GM12878 (cell line): ENCODE measurements around the gene CRACDL. TPM values are rescaled to one million over a fixed set of nuclear protein-coding genes. Genes with fewer than 3 reads are reported as not detected.

ENCODE experiments used
- ATAC-seq: fragments of 200-7000 bp; cut with Tn5 transposase; 3 replicates; pipeline ENCODE4 v1.9.1; 2020; ENCODE audit warnings: mild to moderate bottlenecking, moderate library complexity
- BruUV-seq: library from RNA; stranded (reverse); fragments of 400-500 nt; replicated peaks from 2 replicates; lab custom pipeline; 2021; lab: Mats Ljungman, UMichigan
- CTCF ChIA-PET: fragments of 300-600 bp; sonication (Branson Sonifier 250); formaldehyde crosslinking; extraction: SDS; loops from one replicate; lab custom pipeline; 2021; ENCODE audit warnings: inconsistent platforms; lab: Yijun Ruan, JAX
- POLR2A ChIA-PET: fragments of 350-600 bp; formaldehyde crosslinking; extraction: SDS; loops from one replicate; lab custom pipeline; 2021; ENCODE audit warnings: inconsistent platforms; lab: Charles Lee
- RAD21 ChIA-PET: fragments of 300-600 bp; sonication (Branson Sonifier 250); formaldehyde crosslinking; loops from one replicate; lab custom pipeline; 2023; ENCODE audit warnings: antibody characterized with exemption; ENCODE audit not compliant: unreplicated experiment; lab: Charles Lee
- SMC1A ChIA-PET: fragments of 300-600 bp; sonication (Branson Sonifier 250); formaldehyde crosslinking; loops from one replicate; lab custom pipeline; 2023; ENCODE audit not compliant: unreplicated experiment, uncharacterized antibody; lab: Charles Lee
- DNase-seq: peaks from one replicate; pipeline ENCODE4 v3.0.0-alpha.2; 2011; ENCODE audit warnings: low read depth, low spot score
- FAIRE-seq: peaks from 3 replicates; lab custom pipeline; 2011; peaks lifted over from hg19 to GRCh38; lab: Jason Lieb, UNC
- H2AFZ ChIP-seq: 2 replicates; pipeline ENCODE4 v1.6.0; 2011; ENCODE audit warnings: low read depth, low read length, control low read depth; ENCODE audit not compliant: control insufficient read depth
- H3K27ac ChIP-seq: 2 replicates; pipeline ENCODE4 v1.5.1; 2011; ENCODE audit warnings: control low read depth; ENCODE audit not compliant: control insufficient read depth, insufficient read depth
- H3K27me3 ChIP-seq, 2 experiments: replicated peaks in 1 of 2; 2 replicates each; pipeline versions ENCODE4 v1.6.0 to v1.6.1; 2011; ENCODE audit warnings: low read length in 1 of 2; ENCODE audit not compliant: control insufficient read depth in 2 of 2, insufficient read depth in 2 of 2
- H3K36me3 ChIP-seq, 2 experiments: 2 replicates each; pipeline ENCODE4 v1.5.1; 2011; ENCODE audit warnings: low read length in 1 of 2; ENCODE audit not compliant: control insufficient read depth in 2 of 2, insufficient read depth in 2 of 2
- H3K4me1 ChIP-seq: 2 replicates; pipeline ENCODE4 v1.6.1; 2011; ENCODE audit warnings: mild to moderate bottlenecking, low read length, moderate library complexity, mixed read lengths; ENCODE audit not compliant: control insufficient read depth, insufficient read depth
- H3K4me2 ChIP-seq: 2 replicates; pipeline ENCODE4 v1.6.0; 2011; ENCODE audit warnings: control low read depth; ENCODE audit not compliant: control insufficient read depth, insufficient read depth
- H3K4me3 ChIP-seq: fragments of 200-600 bp; sonication (generic); 2 replicates; pipeline ENCODE4 v1.5.1; 2016
- H3K79me2 ChIP-seq: 2 replicates; pipeline ENCODE4 v1.6.0; 2011; ENCODE audit warnings: low read length; ENCODE audit not compliant: control insufficient read depth, insufficient read depth
- H3K9ac ChIP-seq: 2 replicates; pipeline ENCODE4 v1.8.0; 2011; ENCODE audit warnings: low read length, control low read depth, mixed read lengths; ENCODE audit not compliant: control insufficient read depth, insufficient read depth
- H3K9me3 ChIP-seq: replicated peaks from 3 replicates; pipeline ENCODE4 v1.5.1; 2011; ENCODE audit warnings: mild to moderate bottlenecking, low read length; ENCODE audit not compliant: control insufficient read depth, insufficient read depth
- H4K20me1 ChIP-seq: 2 replicates; pipeline ENCODE4 v1.6.0; 2011; ENCODE audit not compliant: control insufficient read depth, insufficient read depth
- FOXM1 ChIP-seq: IDR thresholded peaks from 2 replicates; pipeline ENCODE4 v1.6.1; 2012; ENCODE audit warnings: low read depth, mild to moderate bottlenecking, inconsistent platforms, low read length, moderate library complexity
- KLF5 ChIP-seq: fragments of 450-650 bp; IDR thresholded peaks from 2 replicates; pipeline ENCODE4 v1.6.1; 2014; ENCODE audit warnings: mild to moderate bottlenecking; ENCODE audit not compliant: partially characterized antibody
- MAX ChIP-seq: IDR thresholded peaks from 2 replicates; pipeline ENCODE4 v1.6.1; 2012; ENCODE audit warnings: low read depth, low read length, improper control_type of control experiment
- MEF2A ChIP-seq: IDR thresholded peaks from 2 replicates; pipeline ENCODE4 v1.6.1; 2011; ENCODE audit warnings: low read depth, mild to moderate bottlenecking, low read length, moderate library complexity; ENCODE audit not compliant: insufficient read depth
- PKNOX1 ChIP-seq: fragments of 450-650 bp; IDR thresholded peaks from 2 replicates; pipeline ENCODE4 v1.6.1; 2016; ENCODE audit warnings: mild to moderate bottlenecking
- SMARCA5 ChIP-seq: fragments of 450-650 bp; IDR thresholded peaks from 2 replicates; pipeline ENCODE4 v1.6.1; 2017; ENCODE audit warnings: mild to moderate bottlenecking
- SMC3 ChIP-seq: IDR thresholded peaks from 2 replicates; pipeline ENCODE4 v1.6.1; 2011; ENCODE audit warnings: low read length, improper control_type of control experiment, borderline replicate concordance
- SUPT20H ChIP-seq: IDR thresholded peaks from 2 replicates; pipeline ENCODE4 v1.6.1; 2011; ENCODE audit warnings: low read depth, mild to moderate bottlenecking, low read length, moderate library complexity, borderline replicate concordance; ENCODE audit not compliant: control insufficient read depth
- TCF3 ChIP-seq: IDR thresholded peaks from 2 replicates; pipeline ENCODE4 v1.6.1; 2012; ENCODE audit warnings: low read depth, mild to moderate bottlenecking, low read length, borderline replicate concordance; ENCODE audit not compliant: insufficient read depth
- WRNIP1 ChIP-seq: IDR thresholded peaks from 2 replicates; pipeline ENCODE4 v1.6.1; 2011; ENCODE audit warnings: low read depth, low read length, improper control_type of control experiment, borderline replicate concordance
- YBX1 ChIP-seq: fragments of 450-650 bp; IDR thresholded peaks from 2 replicates; pipeline ENCODE4 v1.6.1; 2016; ENCODE audit warnings: antibody characterized with exemption
- ZNF207 ChIP-seq: fragments of 450-650 bp; IDR thresholded peaks from 2 replicates; pipeline ENCODE4 v1.6.1; 2014; ENCODE audit warnings: antibody characterized with exemption, mild to moderate bottlenecking, borderline replicate concordance
- ZNF217 ChIP-seq: fragments of 450-650 bp; IDR thresholded peaks from 2 replicates; pipeline ENCODE4 v1.6.1; 2017; ENCODE audit warnings: antibody characterized with exemption, mild to moderate bottlenecking
- ZNF384 ChIP-seq: IDR thresholded peaks from 2 replicates; pipeline ENCODE4 v1.6.1; 2012; ENCODE audit warnings: low read depth, mild to moderate bottlenecking, low read length, improper control_type of control experiment, borderline replicate concordance
- ZNF622 ChIP-seq: fragments of 450-650 bp; IDR thresholded peaks from 2 replicates; pipeline ENCODE4 v1.6.1; 2017; ENCODE audit warnings: mild to moderate bottlenecking, inconsistent platforms
- WGBS: methylation state at CpG from one replicate; pipeline ENCODE4 v1.1.6; 2016; ENCODE audit warnings: low lambda C conversion rate; ENCODE audit not compliant: insufficient replicate concordance, insufficient coverage; ENCODE audit errors: missing lambda C conversion rate; 5-methylcytosine and 5-hydroxymethylcytosine counted together
- in situ Hi-C: fragments of 300-500 bp; cut with MboI; formaldehyde crosslinking; loops from 9 replicates; pipeline ENCODE4 v1.14.3; 2018; ENCODE audit warnings: mixed read lengths
- intact Hi-C: fragments of 100-400 bp; cut with micrococcal nuclease; formaldehyde crosslinking; loops from one replicate; pipeline ENCODE4 v1.14.2; 2022; ENCODE audit not compliant: unreplicated experiment
- polyA plus RNA-seq, 11 experiments: library from polyadenylated mRNA; depleted of rRNA in 4 of 11; unstranded in 6 of 11; stranded (reverse) in 5 of 11; fragments of >200 nt; fragmentation: Nextera tagmentation in 4 of 11; fragmentation: Illumina TruSeq in 1 of 11; extraction: Ambion mirVana in 4 of 11; extraction: Trizol in 1 of 11; gene quantifications; 1 replicate in 1 of 11; 2 replicates in 10 of 11; pipeline versions ENCODE4 v1.2.1 to v1.2.3, GENCODE V29; 2011 to 2016; ENCODE audit warnings: inconsistent platforms in 2 of 11, missing spikeins in 2 of 11, low read depth in 1 of 11
- total RNA-seq, 4 experiments: library from RNA; depleted of rRNA in 3 of 4; stranded (reverse); fragments of >200 nt in 3 of 4; fragmentation: Illumina TruSeq in 1 of 4; extraction: Trizol in 1 of 4; gene quantifications; 2 replicates each; pipeline versions ENCODE4 v1.2.1 to v1.2.3, GENCODE V29; 2013 to 2021

The CRACDL gene
- total and polyA plus RNA-seq, 10 of the 15 experiments (the other 5 are each of a cell fraction or from before 2014, with no cell fraction given): 0.03 to 0.72 (median 0.14) TPM

GRCh38 chr2:98805412-98806171 is 130.4 kb downstream of the CRACDL start:
- Histone ChIP-seq H3K9me3 (no peaks in the 10 kb centered on the region), H3K4me1 (no peaks in the 10 kb centered on the region), H3K9ac (no peak overlapping the region), H3K27me3 (no peaks in the 10 kb centered on the region; a peak in 1 of 4 replicates), H3K4me3 (no peak overlapping the region), H3K36me3 (no peaks in the 10 kb centered on the region), H3K27ac (no peak overlapping the region), H4K20me1 (no peaks in the 10 kb centered on the region), H2AFZ (no peak overlapping the region), H3K4me2 (no peak overlapping the region), H3K79me2 (no peaks in the 10 kb centered on the region)
- 30% methylated on average over 12 of the region's 12 CpGs for WGBS
- ATAC-seq (no peak), DNase-seq (no peak), FAIRE-seq (no peak)
- BruUV-seq: no TSS peak
- in situ Hi-C loops: no loop called here
- SMC1A ChIA-PET: no interaction called here
- POLR2A ChIA-PET: no interaction called here
- CTCF ChIA-PET: interaction anchor here (0.7 kb wide), 1 partner anchor 55 kb away, joined by 3 read pairs; no protein-coding TSS in a partner anchor
- RAD21 ChIA-PET: no interaction called here
- intact Hi-C loops: no loop called here
- no peak for TF ChIP-seq YBX1
- TF ChIP-seq WRNIP1: no peak
- TF ChIP-seq ZNF384: no peak
- TF ChIP-seq ZNF207: no peak
- TF ChIP-seq KLF5: no peak
- no peak for TF ChIP-seq MEF2A

DNA sequence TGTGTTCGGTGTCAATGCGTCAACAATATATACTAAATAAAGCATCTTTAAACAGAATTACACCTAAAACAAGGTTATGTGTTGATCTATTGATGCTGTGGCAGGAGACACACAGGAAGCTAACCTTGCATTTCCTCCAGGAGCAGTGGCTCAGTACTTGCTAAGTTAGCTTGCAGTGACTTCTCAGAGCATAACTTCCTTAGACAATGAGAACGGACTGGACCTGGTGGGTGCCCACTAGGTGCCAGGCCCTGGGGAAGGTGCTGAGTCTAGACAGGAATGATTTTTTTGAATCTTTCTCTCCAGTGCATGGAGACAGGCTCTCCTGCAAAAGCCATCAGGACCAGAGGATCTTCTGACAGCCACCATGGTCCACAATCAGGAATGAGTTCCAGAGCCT is 131.3 kb downstream of the CRACDL start:
- no peak overlapping the region for H3K27ac ChIP-seq
- H3K79me2 ChIP-seq: no peaks in the 10 kb centered on the region
- BruUV-seq: no TSS peak
- ChIA-PET RAD21 (interaction anchor here (0.9 kb wide), 1 partner anchor 57 kb away, joined by 3 read pairs; no protein-coding TSS in a partner anchor), CTCF (interaction anchor here (0.6 kb wide), 1 partner anchor 33 kb away, joined by 4 read pairs; no protein-coding TSS in a partner anchor), SMC1A (no interaction called here), POLR2A (no interaction called here)
- H3K4me1 ChIP-seq: no peaks in the 10 kb centered on the region
- no peaks in the 10 kb centered on the region for H4K20me1 ChIP-seq
- no peak overlapping the region for H3K4me3 ChIP-seq
- ATAC-seq: no peak
- no peak overlapping the region for H2AFZ ChIP-seq
- no peak overlapping the region for H3K9ac ChIP-seq
- intact Hi-C loops (no loop called here), in situ Hi-C loops (no loop called here)
- H3K36me3 ChIP-seq: no peaks in the 10 kb centered on the region
- H3K4me2 ChIP-seq: no peak overlapping the region
- no peak for FAIRE-seq
- H3K9me3 ChIP-seq: no peaks in the 10 kb centered on the region
- 75% methylated on average over 3 of the region's 3 CpGs for WGBS
- peaks cover 0 to 1% of the 10 kb centered on the region in 2 experiments; a peak in 3 of 4 replicates for H3K27me3 ChIP-seq
- DNase-seq: no peak
- TF ChIP-seq MAX (no peak), PKNOX1 (no peak), ZNF217 (no peak), TCF3 (no peak), SMARCA5 (no peak), SMC3 (no peak), SUPT20H (no peak), FOXM1 (no peak), ZNF622 (no peak)
